ENCODE results near the gene SNRPA. TPM values are rescaled to one million over a fixed set of nuclear protein-coding genes. Genes with fewer than 3 reads are reported as not detected.

The SNRPA gene
- total RNA-seq (2021; fragmentation: NEBNext Ultra II Directional; extraction: Animal tissue kit (Norgen Biotek cat#: 25700)) (201 and 220 TPM in 2 replicates), polyA plus RNA-seq (2011; rRNA removed) (202 and 283 TPM in 2 replicates), polyA minus RNA-seq (2011; rRNA and poly(A)+ RNA removed) (310 and 364 TPM in 2 replicates)
- polyA plus RNA-seq (2011; cell fraction: cytosol; rRNA removed): 244 TPM
- 580 TPM for polyA plus RNA-seq (2011; cell fraction: nucleus; rRNA removed)
- polyA plus RNA-seq (2012, experiment 1 of 2): 183 to 289 TPM (median 274 TPM) in 4 replicates
- polyA plus RNA-seq (2012, experiment 2 of 2): 187 TPM
- 254 TPM for polyA plus RNA-seq (2013, experiment 1 of 2)
- 247 TPM for polyA plus RNA-seq (2013, experiment 2 of 2)
- polyA minus RNA-seq (2011; cell fraction: cytosol; rRNA and poly(A)+ RNA removed): 247 TPM
- 135 TPM for polyA minus RNA-seq (2011; cell fraction: nucleus; rRNA and poly(A)+ RNA removed)
- long read RNA-seq, experiment 1, transcript SNRPA-201 (6 exons, 1,621 nt): major isoform, 117 of 226 reads
- long read RNA-seq, experiment 1, partial matches to known transcripts: 89 of 226 reads
- long read RNA-seq, experiment 1, other reads (novel, unspliced or antisense): 17 of 226 reads
- long read RNA-seq, experiment 2, transcript SNRPA-201 (6 exons, 1,621 nt): major isoform, 241 of 280 reads
- long read RNA-seq, experiment 2, partial matches to known transcripts: 4 of 280 reads
- long read RNA-seq, experiment 2, other reads (novel, unspliced or antisense): 31 of 280 reads

DNA sequence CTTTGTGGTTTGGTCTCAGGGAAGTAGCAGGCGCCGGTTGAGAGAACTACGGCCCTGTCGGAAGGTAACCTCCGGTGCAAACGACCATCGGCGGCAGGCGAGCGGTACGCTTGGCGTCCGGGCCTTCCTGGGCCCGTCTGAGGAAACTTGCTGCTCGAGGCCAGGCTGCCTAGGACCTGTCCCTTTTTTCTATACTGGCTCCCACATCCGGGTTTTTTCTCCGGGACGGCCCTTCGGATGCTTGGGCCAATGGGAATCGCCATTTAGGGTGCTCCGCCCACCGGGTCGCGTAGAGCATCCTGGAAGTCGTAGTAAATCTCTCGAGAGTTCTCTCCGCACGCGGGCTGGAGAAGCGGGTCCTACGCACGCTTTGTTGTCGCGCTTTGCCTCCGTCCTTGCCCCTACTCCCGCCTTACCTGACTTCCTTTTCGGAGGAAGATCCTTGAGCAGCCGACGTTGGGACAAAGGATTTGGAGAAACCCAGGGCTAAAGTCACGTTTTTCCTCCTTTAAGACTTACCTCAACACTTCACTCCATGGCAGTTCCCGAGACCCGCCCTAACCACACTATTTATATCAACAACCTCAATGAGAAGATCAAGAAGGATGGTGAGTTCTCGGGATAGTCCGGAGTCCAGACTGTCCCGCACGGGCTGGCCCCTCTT, at the start of gene SNRPA:
Gene SNRPA (plus strand): TSS at position 330 of the 664 bp plus-strand sequence. CDS start 206 bp downstream, at position 536.
- H2AK5ac ChIP-seq (ENCODE audit: low read depth, low read length): peak within 1 kb of the TSS; percentile 100
- peaks cover 9% of the 10 kb centered on the region for H3K23me2 ChIP-seq (ENCODE audit: low read depth, low read length)
- H2BK20ac ChIP-seq (ENCODE audit: low read length): no peak within 1 kb of the TSS
- peak within 1 kb of the TSS; percentile 98 for H4K5ac ChIP-seq (ENCODE audit: insufficient read length, low read depth, low read length)
- 2% methylated on average over 45 of the region's 46 CpGs; no CpG with 5 or more reads in 1 of the 2 experiments for WGBS, 2 experiments (ENCODE audit: extremely low coverage in 1 of 2, insufficient coverage in 1 of 2, insufficient read length in 1 of 2, insufficient replicate concordance in 2 of 2, low coverage in 1 of 2, low lambda C conversion rate in 2 of 2, missing lambda C conversion rate in 1 of 2)
- H3K18ac ChIP-seq (ENCODE audit: extremely low read depth, low read length): peak within 1 kb of the TSS; percentile 100
- H4K20me1 ChIP-seq (replicated peaks in 1 of 2; ENCODE audit: control insufficient read depth in 1 of 2, insufficient read depth in 2 of 2, low read length in 2 of 2): peaks cover 11 to 14% of the 10 kb centered on the region in 2 experiments
- H3K4me3 ChIP-seq (ENCODE audit: extremely low read depth in 1 of 4, insufficient read depth in 2 of 4, low read depth in 3 of 4, low read length in 4 of 4): peak within 1 kb of the TSS; percentile 80 to 99 (median 90)
- H2BK120ac ChIP-seq (replicated peaks; ENCODE audit: low read depth, low read length): peak within 1 kb of the TSS; percentile 83
- H3K9ac ChIP-seq (replicated peaks in 1 of 4; ENCODE audit: extremely low read depth in 1 of 4, low read depth in 3 of 4, low read length in 3 of 4): peak within 1 kb of the TSS; percentile 99 to 100 (median 100)
- H2BK5ac ChIP-seq (ENCODE audit: low read depth, low read length): peak within 1 kb of the TSS; percentile 100
- no peak within 1 kb of the TSS for H3K23ac ChIP-seq (ENCODE audit: insufficient read length)
- H3K79me1 ChIP-seq (ENCODE audit: low read depth, low read length): peaks cover 2% of the 10 kb centered on the region
- H3K36me3 ChIP-seq (ENCODE audit: control insufficient read depth in 2 of 4, insufficient read depth in 4 of 4, low read length in 3 of 4): peaks cover 2 to 28% (median 11%) of the 10 kb centered on the region in 4 experiments; a peak in 6 of 8 replicates
- peak; percentile 60 for FAIRE-seq
- peak; percentile 93 to 97 for DNase-seq (ENCODE audit: low read depth in 1 of 2, low spot score in 2 of 2)
- H3K27ac ChIP-seq (ENCODE audit: low read depth, low read length): peak within 1 kb of the TSS; percentile 99
- H3K79me2 ChIP-seq (ENCODE audit: control insufficient read depth in 1 of 2, insufficient read depth in 2 of 2, low read length in 2 of 2): peaks cover 40 to 69% of the 10 kb centered on the region in 2 experiments
- CTCF ChIA-PET (ENCODE audit: partially characterized antibody): interaction anchor here (1.0 to 2.2 kb wide), 3 partner anchors 10 to 68 kb away, joined by 3 to 10 read pairs (median 5); no protein-coding TSS in a partner anchor
- H2BK15ac ChIP-seq (ENCODE audit: low read length): peak within 1 kb of the TSS; percentile 72
- peaks cover 0 to 7% (median 2%) of the 10 kb centered on the region in 4 experiments; a peak in 4 of 7 replicates for H3K4me1 ChIP-seq (replicated peaks in 1 of 4; ENCODE audit: control insufficient read depth in 3 of 4, insufficient read depth in 4 of 4, low read length in 3 of 4)
- POLR2A ChIA-PET (ENCODE audit: partially characterized antibody): interaction anchor here (0.7 to 15.7 kb wide), 26 partner anchors 8 to 558 kb away, joined by 3 to 399 read pairs (median 4); partner anchors contain the start of genes COQ8B, EGLN2, HNRNPUL1 and ITPKC
- H3K9me3 ChIP-seq (ENCODE audit: insufficient read depth in 2 of 2, low read depth in 1 of 2, low read length in 1 of 2): no peaks in the 10 kb centered on the region
- peak within 1 kb of the TSS; percentile 99; the same call in 1 of the 2 replicates for H4K8ac ChIP-seq (ENCODE audit: extremely low read depth, insufficient read depth, low read length)
- peak within 1 kb of the TSS; percentile 88 for H3K4ac ChIP-seq (replicated peaks; ENCODE audit: insufficient read length, low read depth, low read length)
- no peaks in the 10 kb centered on the region for H3K27me3 ChIP-seq (replicated peaks in 1 of 4; ENCODE audit: control insufficient read depth in 3 of 4, extremely low read depth in 1 of 4, insufficient read depth in 3 of 4, low read length in 3 of 4)
- peak within 1 kb of the TSS; percentile 50 for H3K14ac ChIP-seq (ENCODE audit: insufficient read length)
- peak within 1 kb of the TSS; percentile 91 to 99 for H3K4me2 ChIP-seq (ENCODE audit: insufficient read depth in 1 of 2, low read depth in 2 of 2, low read length in 2 of 2)
- H2BK12ac ChIP-seq (ENCODE audit: low read depth, low read length): peak within 1 kb of the TSS; percentile 100
- H2AFZ ChIP-seq (ENCODE audit: low read length): no peak within 1 kb of the TSS
- H3K56ac ChIP-seq (replicated peaks; ENCODE audit: insufficient read length, low read depth, low read length): peak within 1 kb of the TSS; percentile 94
- H4K91ac ChIP-seq (replicated peaks; ENCODE audit: insufficient read length, low read length): peak within 1 kb of the TSS; percentile 99
- no peak for TF ChIP-seq MAFK (IDR thresholded peaks at IDR 0.05; ENCODE audit: low read depth, low read length)
- no peak for TF ChIP-seq KDM5A (IDR thresholded peaks at IDR 0.05; ENCODE audit: low read length)
- no peak for TF ChIP-seq POU5F1 (IDR thresholded peaks at IDR 0.05; ENCODE audit: low read depth, low read length)
- TF ChIP-seq PHF8 (conservative IDR thresholded peaks at IDR 0.05; ENCODE audit: low read depth, low read length): peak; percentile 80
- peak; percentile 39 for TF ChIP-seq ASH2L (IDR thresholded peaks at IDR 0.05; ENCODE audit: low read length)
- no peak for TF ChIP-seq BACH1 (IDR thresholded peaks at IDR 0.05; ENCODE audit: low read length)
- TF ChIP-seq SP4 (IDR thresholded peaks at IDR 0.05; ENCODE audit: low read length): no peak
- TF ChIP-seq JUND (IDR thresholded peaks at IDR 0.05; ENCODE audit: low read length): no peak
- no peak for TF ChIP-seq YY1 (IDR thresholded peaks at IDR 0.05; ENCODE audit: low read depth, low read length)
- TF ChIP-seq NRF1 (IDR thresholded peaks at IDR 0.05; ENCODE audit: low read depth, low read length): no peak

All from H1 (cell line).